ENCODE results near the gene HCFC1R1.
"Not testable (repeated sequence)": the region's sequence is repeated elsewhere in the genome, so short reads cannot be mapped to it uniquely, and the experiment has no call there.

The HCFC1R1 gene

GRCh38 chr16:3023669-3024478, at the start of gene HCFC1R1, which contains the start of gene THOC6:
HCFC1R1 (minus strand) TSS chr16:3023942; CDS start chr16:3023941, 1 bp downstream.
THOC6 (plus strand) TSS chr16:3024035; CDS start chr16:3024327, 292 bp downstream.
- DNase-seq, result peak; percentile 97

GRCh38 chr16:3073448-3073847, 49.7 kb upstream of the HCFC1R1 start:
- DNase-seq, result no peak

- not testable (repeated sequence) for DNase-seq
These were observed 49.0 kb upstream of the HCFC1R1 start for GRCh38 chr16:3072576-3073263.

GRCh38 chr16:3072148-3072547, 48.4 kb upstream of the HCFC1R1 start:
- DNase-seq, result not testable (repeated sequence)

- DNase-seq, result no peak
These were observed 47.9 kb upstream of the HCFC1R1 start for GRCh38 chr16:3071655-3072054.

GRCh38 chr16:3070608-3071111, 46.9 kb upstream of the HCFC1R1 start:
- DNase-seq, result no peak

GRCh38 chr16:3069146-3069545, 45.4 kb upstream of the HCFC1R1 start:
- not testable (repeated sequence) for DNase-seq

GRCh38 chr16:3068487-3068886, 44.7 kb upstream of the HCFC1R1 start:
- DNase-seq, result no peak

- no peak for DNase-seq
These were observed 42.7 kb upstream of the HCFC1R1 start for GRCh38 chr16:3066440-3066748.

GRCh38 chr16:3065742-3066439, 42.1 kb upstream of the HCFC1R1 start:
- no peak for DNase-seq

GRCh38 chr16:3065069-3065741, 41.5 kb upstream of the HCFC1R1 start, which contains the start of gene IL32:
IL32 (plus strand) TSS chr16:3065640; CDS start chr16:3065812, 172 bp downstream.
- DNase-seq, result no peak

- DNase-seq, result no peak
These were observed 40.1 kb upstream of the HCFC1R1 start for GRCh38 chr16:3063625-3064386.

- DNase-seq, result no peak
These were observed 38.8 kb upstream of the HCFC1R1 start for GRCh38 chr16:3062553-3062952.

GRCh38 chr16:3060339-3061127, 36.8 kb upstream of the HCFC1R1 start:
- no peak for DNase-seq

- no peak for DNase-seq
These were observed 36.0 kb upstream of the HCFC1R1 start for GRCh38 chr16:3059723-3060242.

- peak; percentile 74 to 79 for DNase-seq
These were observed 35.4 kb upstream of the HCFC1R1 start for GRCh38 chr16:3059041-3059722.

GRCh38 chr16:3058139-3059030, 34.6 kb upstream of the HCFC1R1 start:
- peak in 1 of 2 experiments; percentile 10 for DNase-seq

GRCh38 chr16:3057181-3058138, 33.7 kb upstream of the HCFC1R1 start:
- DNase-seq, result no peak

Measured in NCI-H2081 (cell line).